Measurements from ENCODE around the gene C15orf62. TPM values are rescaled to one million over a fixed set of nuclear protein-coding genes. Genes with fewer than 3 reads are reported as not detected.

Gene C15orf62

Small RNA genes lying within 50 kb of the gene (small RNA-seq; reads per million reads assigned to genes)
- gene SUMO2P15 (ENCODE audit: low read depth): not detected
